ENCODE results near the gene LDAF1.
"Not testable (repeated sequence)": the region's sequence is repeated elsewhere in the genome, so short reads cannot be mapped to it uniquely, and the experiment has no call there.

Gene LDAF1

GRCh38 chr16:21158208-21159110, at the start of gene LDAF1:
Gene LDAF1, plus strand, starts transcription at chr16:21158674. Its CDS starts 2,509 bp downstream, at chr16:21161183.
- no peaks in the 10 kb centered on the region for H3K27me3 Mint-ChIP-seq
- H3K9me3 Mint-ChIP-seq: no peaks in the 10 kb centered on the region

GRCh38 chr16:21115551-21115950, 42.9 kb upstream of the LDAF1 start:
- H3K27ac Mint-ChIP-seq (ENCODE audit: low read depth); H3K36me3 Mint-ChIP-seq (ENCODE audit: insufficient read depth); ATAC-seq (replicated peaks; ENCODE audit: extremely low read depth, poor library complexity, severe bottlenecking); H3K9me3 Mint-ChIP-seq; H3K4me1 Mint-ChIP-seq; H3K4me3 Mint-ChIP-seq; DNase-seq (ENCODE audit: low spot score in 2 of 2): not testable (repeated sequence)
- H3K27me3 Mint-ChIP-seq: peaks cover 14% of the 10 kb centered on the region

More at GRCh38 chr16:21158208-21159110, at the start of gene LDAF1:
- peak; percentile 57 to 58 for DNase-seq (ENCODE audit: low spot score in 2 of 2)
- peak within 1 kb of the TSS; percentile 90 for H3K4me3 Mint-ChIP-seq
- H3K4me1 Mint-ChIP-seq: peaks cover 29% of the 10 kb centered on the region
- H3K36me3 Mint-ChIP-seq (ENCODE audit: insufficient read depth): peaks cover 13% of the 10 kb centered on the region
- H3K27ac Mint-ChIP-seq (ENCODE audit: low read depth): peak within 1 kb of the TSS; percentile 77
- ATAC-seq (replicated peaks; ENCODE audit: extremely low read depth, poor library complexity, severe bottlenecking): peak; percentile 97

- no peak for DNase-seq (ENCODE audit: low spot score in 2 of 2)
- Mint-ChIP-seq H3K27ac (ENCODE audit: low read depth) (no peak overlapping the region), H3K9me3 (no peaks in the 10 kb centered on the region), H3K36me3 (ENCODE audit: insufficient read depth) (peaks cover 2% of the 10 kb centered on the region), H3K27me3 (peaks cover 8% of the 10 kb centered on the region), H3K4me3 (peak overlapping the region; percentile 16), H3K4me1 (peaks cover 6% of the 10 kb centered on the region)
- no peak for ATAC-seq (replicated peaks; ENCODE audit: extremely low read depth, poor library complexity, severe bottlenecking)
Measured at GRCh38 chr16:21116148-21116693, 42.3 kb upstream of the LDAF1 start.

GRCh38 chr16:21117567-21117966, 40.9 kb upstream of the LDAF1 start:
- H3K27me3 Mint-ChIP-seq: no peaks in the 10 kb centered on the region
- no peaks in the 10 kb centered on the region for H3K9me3 Mint-ChIP-seq
- peaks cover 2% of the 10 kb centered on the region for H3K36me3 Mint-ChIP-seq (ENCODE audit: insufficient read depth)

GRCh38 chr16:21120976-21121520, 37.4 kb upstream of the LDAF1 start:
- DNase-seq (ENCODE audit: low spot score in 2 of 2) (no peak), ATAC-seq (replicated peaks; ENCODE audit: extremely low read depth, poor library complexity, severe bottlenecking) (no peak)
- Mint-ChIP-seq H3K4me1 (peaks cover 5% of the 10 kb centered on the region), H3K27ac (ENCODE audit: low read depth) (no peak overlapping the region), H3K27me3 (peaks cover 10% of the 10 kb centered on the region), H3K9me3 (no peaks in the 10 kb centered on the region), H3K36me3 (ENCODE audit: insufficient read depth) (peaks cover 2% of the 10 kb centered on the region), H3K4me3 (no peak overlapping the region)

More at GRCh38 chr16:21117567-21117966, 40.9 kb upstream of the LDAF1 start:
- Mint-ChIP-seq H3K4me1 (peaks cover 6% of the 10 kb centered on the region), H3K4me3 (no peak overlapping the region), H3K27ac (ENCODE audit: low read depth) (no peak overlapping the region)
- ATAC-seq (replicated peaks; ENCODE audit: extremely low read depth, poor library complexity, severe bottlenecking): no peak
- DNase-seq (ENCODE audit: low spot score in 2 of 2): no peak

GRCh38 chr16:21125191-21125590, 33.3 kb upstream of the LDAF1 start:
- peaks cover 30% of the 10 kb centered on the region for H3K27me3 Mint-ChIP-seq
- no peaks in the 10 kb centered on the region for H3K36me3 Mint-ChIP-seq (ENCODE audit: insufficient read depth)
- no peaks in the 10 kb centered on the region for H3K9me3 Mint-ChIP-seq
- no peak for DNase-seq (ENCODE audit: low spot score in 2 of 2)
- no peak overlapping the region for H3K4me3 Mint-ChIP-seq
- no peak for ATAC-seq (replicated peaks; ENCODE audit: extremely low read depth, poor library complexity, severe bottlenecking)
- no peaks in the 10 kb centered on the region for H3K4me1 Mint-ChIP-seq
- H3K27ac Mint-ChIP-seq (ENCODE audit: low read depth): no peak overlapping the region

- no peaks in the 10 kb centered on the region for H3K4me1 Mint-ChIP-seq
- peaks cover 42% of the 10 kb centered on the region for H3K27me3 Mint-ChIP-seq
- no peak for ATAC-seq (replicated peaks; ENCODE audit: extremely low read depth, poor library complexity, severe bottlenecking)
- no peak overlapping the region for H3K4me3 Mint-ChIP-seq
- no peaks in the 10 kb centered on the region for H3K36me3 Mint-ChIP-seq (ENCODE audit: insufficient read depth)
- no peak for DNase-seq (ENCODE audit: low spot score in 2 of 2)
- no peaks in the 10 kb centered on the region for H3K9me3 Mint-ChIP-seq
- H3K27ac Mint-ChIP-seq (ENCODE audit: low read depth): no peak overlapping the region
Measured at GRCh38 chr16:21126518-21126917, 32.0 kb upstream of the LDAF1 start.

- H3K27me3 Mint-ChIP-seq: peaks cover 44% of the 10 kb centered on the region
- H3K27ac Mint-ChIP-seq (ENCODE audit: low read depth): no peak overlapping the region
- H3K9me3 Mint-ChIP-seq: no peaks in the 10 kb centered on the region
- DNase-seq (ENCODE audit: low spot score in 2 of 2) (no peak), ATAC-seq (replicated peaks; ENCODE audit: extremely low read depth, poor library complexity, severe bottlenecking) (no peak)
- H3K4me1 Mint-ChIP-seq: no peaks in the 10 kb centered on the region
- H3K36me3 Mint-ChIP-seq (ENCODE audit: insufficient read depth): no peaks in the 10 kb centered on the region
- no peak overlapping the region for H3K4me3 Mint-ChIP-seq
Measured at GRCh38 chr16:21128991-21129390, 29.5 kb upstream of the LDAF1 start.

GRCh38 chr16:21130811-21131210, 27.7 kb upstream of the LDAF1 start:
- Mint-ChIP-seq H3K36me3 (ENCODE audit: insufficient read depth) (no peaks in the 10 kb centered on the region), H3K9me3 (no peaks in the 10 kb centered on the region), H3K27me3 (peaks cover 36% of the 10 kb centered on the region), H3K4me3 (no peak overlapping the region), H3K27ac (ENCODE audit: low read depth) (no peak overlapping the region), H3K4me1 (no peaks in the 10 kb centered on the region)
- ATAC-seq (replicated peaks; ENCODE audit: extremely low read depth, poor library complexity, severe bottlenecking): no peak
- DNase-seq (ENCODE audit: low spot score in 2 of 2): no peak

GRCh38 chr16:21134053-21134452, 24.4 kb upstream of the LDAF1 start:
- no peak for DNase-seq (ENCODE audit: low spot score in 2 of 2)

GRCh38 chr16:21145738-21146137, 12.7 kb upstream of the LDAF1 start:
- H3K4me3 Mint-ChIP-seq: no peak overlapping the region
- DNase-seq (ENCODE audit: low spot score in 2 of 2) (no peak), ATAC-seq (replicated peaks; ENCODE audit: extremely low read depth, poor library complexity, severe bottlenecking) (no peak)
- H3K4me1 Mint-ChIP-seq: no peaks in the 10 kb centered on the region
- H3K9me3 Mint-ChIP-seq: no peaks in the 10 kb centered on the region
- H3K27me3 Mint-ChIP-seq: peaks cover 76% of the 10 kb centered on the region
- H3K27ac Mint-ChIP-seq (ENCODE audit: low read depth): no peak overlapping the region
- peaks cover 1% of the 10 kb centered on the region for H3K36me3 Mint-ChIP-seq (ENCODE audit: insufficient read depth)

More at GRCh38 chr16:21134053-21134452, 24.4 kb upstream of the LDAF1 start:
- Mint-ChIP-seq H3K4me3 (no peak overlapping the region), H3K27me3 (peaks cover 14% of the 10 kb centered on the region), H3K27ac (ENCODE audit: low read depth) (no peak overlapping the region), H3K4me1 (no peaks in the 10 kb centered on the region), H3K9me3 (no peaks in the 10 kb centered on the region), H3K36me3 (ENCODE audit: insufficient read depth) (no peaks in the 10 kb centered on the region)
- ATAC-seq (replicated peaks; ENCODE audit: extremely low read depth, poor library complexity, severe bottlenecking): no peak

GRCh38 chr16:21150375-21151001, 8.0 kb upstream of the LDAF1 start, which contains the start of gene DNAH3:
Gene DNAH3, minus strand, starts transcription at chr16:21150846. Its CDS starts 527 bp downstream, at chr16:21150319.
- Mint-ChIP-seq H3K4me3 (no peak within 1 kb of the TSS), H3K27me3 (peaks cover 57% of the 10 kb centered on the region)
- no peak for DNase-seq (ENCODE audit: low spot score in 2 of 2)

More at GRCh38 chr16:21150375-21151001, 8.0 kb upstream of the LDAF1 start, which contains the start of gene DNAH3:
- H3K4me1 Mint-ChIP-seq: no peaks in the 10 kb centered on the region
- no peaks in the 10 kb centered on the region for H3K36me3 Mint-ChIP-seq (ENCODE audit: insufficient read depth)
- H3K27ac Mint-ChIP-seq (ENCODE audit: low read depth): no peak within 1 kb of the TSS
- ATAC-seq (replicated peaks; ENCODE audit: extremely low read depth, poor library complexity, severe bottlenecking): no peak
- no peaks in the 10 kb centered on the region for H3K9me3 Mint-ChIP-seq
